Neural progenitor cell (in vitro differentiated cells): ENCODE data around the gene MIA2. TPM values are rescaled to one million over a fixed set of nuclear protein-coding genes. Genes with fewer than 3 reads are reported as not detected.

Experiments
- DNase-seq: peaks from one replicate; pipeline ENCODE4 v3.0.0-alpha.2; 2016; ENCODE audit warnings: low spot score
- H2AFZ ChIP-seq: fragments of 200-600 bp; sonication (generic); replicated peaks from 2 replicates; pipeline ENCODE4 v1.6.1; 2016; ENCODE audit warnings: antibody characterized with exemption
- H3F3A ChIP-seq: fragments of 200-600 bp; sonication (generic); 2 replicates; pipeline ENCODE4 v1.6.1; 2016; ENCODE audit warnings: antibody characterized with exemption, low read depth
- H3K27ac ChIP-seq: fragments of 200-600 bp; sonication (generic); 2 replicates; pipeline ENCODE4 v1.5.1; 2016; ENCODE audit warnings: mild to moderate bottlenecking
- H3K27me3 ChIP-seq: fragments of 200-600 bp; sonication (generic); 2 replicates; pipeline ENCODE4 v1.6.1; 2016; ENCODE audit warnings: mild to moderate bottlenecking, moderate library complexity
- H3K36me3 ChIP-seq: fragments of 200-600 bp; sonication (generic); 2 replicates; pipeline ENCODE4 v1.5.1; 2016
- H3K4me1 ChIP-seq: fragments of 200-600 bp; sonication (generic); 2 replicates; pipeline ENCODE4 v1.6.1; 2016; ENCODE audit warnings: mixed run types
- H3K4me2 ChIP-seq: fragments of 200-600 bp; sonication (generic); 2 replicates; pipeline ENCODE4 v1.6.1; 2016
- H3K4me3 ChIP-seq: fragments of 200-600 bp; sonication (generic); 2 replicates; pipeline ENCODE4 v1.5.1; 2016
- H3K79me2 ChIP-seq: fragments of 200-600 bp; sonication (generic); 2 replicates; pipeline ENCODE4 v1.6.1; 2016; ENCODE audit warnings: low read depth
- H3K9ac ChIP-seq: fragments of 200-600 bp; sonication (generic); 2 replicates; pipeline ENCODE4 v1.6.1; 2016
- H3K9me3 ChIP-seq: fragments of 200-600 bp; sonication (generic); 2 replicates; pipeline ENCODE4 v1.5.1; 2016; ENCODE audit warnings: low read depth
- H4K20me1 ChIP-seq: fragments of 200-600 bp; sonication (generic); 2 replicates; pipeline ENCODE4 v1.6.1; 2016; ENCODE audit warnings: low read depth
- H3K27ac Mint-ChIP-seq: 3 replicates; pipeline ENCODE4 v1.8.0; 2021; ENCODE audit warnings: mixed read lengths
- H3K27me3 Mint-ChIP-seq: 2 replicates; pipeline ENCODE4 v1.8.0; 2022; ENCODE audit warnings: low read depth, mild to moderate bottlenecking, inconsistent platforms, moderate library complexity, mixed read lengths; ENCODE audit not compliant: insufficient read depth
- H3K36me3 Mint-ChIP-seq: 3 replicates; pipeline ENCODE4 v1.8.0; 2021; ENCODE audit warnings: mixed read lengths
- H3K4me1 Mint-ChIP-seq: 3 replicates; pipeline ENCODE4 v1.8.0; 2021; ENCODE audit warnings: mixed read lengths
- H3K4me3 Mint-ChIP-seq: 3 replicates; pipeline ENCODE4 v1.8.0; 2021; ENCODE audit warnings: mild to moderate bottlenecking, moderate library complexity, mixed read lengths
- H3K9me3 Mint-ChIP-seq: 3 replicates; pipeline ENCODE4 v1.8.0; 2020; ENCODE audit warnings: mixed read lengths
- CTCF ChIP-seq: fragments of 200-600 bp; sonication (generic); IDR thresholded peaks from 2 replicates; pipeline ENCODE4 v1.5.1; 2017; ENCODE audit warnings: antibody characterized with exemption, mild to moderate bottlenecking
- EZH2 ChIP-seq: fragments of 200-600 bp; sonication (generic); IDR thresholded peaks from 2 replicates; pipeline ENCODE4 v1.6.1; 2017; ENCODE audit warnings: antibody characterized with exemption, mild to moderate bottlenecking, moderate library complexity
- EZH2phosphoT487 ChIP-seq: fragments of 200-600 bp; sonication (generic); IDR thresholded peaks from 2 replicates; pipeline ENCODE4 v1.6.1; 2017; ENCODE audit warnings: antibody characterized with exemption
- total RNA-seq: library from RNA; depleted of rRNA; stranded (reverse); fragments of >200 nt; gene quantifications from 2 replicates; pipeline ENCODE4 v1.2.3, GENCODE V29; 2015; ENCODE audit warnings: low replicate concordance

Gene MIA2
- total RNA-seq, 1 donor from 2014 or later = 13.0 TPM

- DNase-seq = no peak
- no peak overlapping the region for H3K4me3 Mint-ChIP-seq
- H3K27me3 Mint-ChIP-seq = peaks cover 2% of the 10 kb centered on the region
Measured at GRCh38 chr14:39241637-39242036, 7.9 kb downstream of the MIA2 start.

GRCh38 chr14:39243831-39244230, 10.1 kb downstream of the MIA2 start:
- Mint-ChIP-seq H3K4me3 (no peak overlapping the region), H3K4me1 (no peaks in the 10 kb centered on the region)

More at GRCh38 chr14:39241637-39242036, 7.9 kb downstream of the MIA2 start:
- Histone ChIP-seq H3K27ac (no peak overlapping the region), H3K9ac (no peak overlapping the region), H3K79me2 (no peaks in the 10 kb centered on the region), H3K36me3 (no peaks in the 10 kb centered on the region), H4K20me1 (no peaks in the 10 kb centered on the region), H3K4me1 (no peaks in the 10 kb centered on the region), H3K27me3 (no peaks in the 10 kb centered on the region), H2AFZ (no peak overlapping the region), H3K4me3 (no peak overlapping the region), H3F3A (no peaks in the 10 kb centered on the region), H3K9me3 (no peaks in the 10 kb centered on the region), H3K4me2 (no peak overlapping the region)
- no peaks in the 10 kb centered on the region for H3K4me1 Mint-ChIP-seq
- TF ChIP-seq EZH2phosphoT487 = no peak
- TF ChIP-seq CTCF = no peak
- no peak for TF ChIP-seq EZH2
- H3K36me3 Mint-ChIP-seq = no peaks in the 10 kb centered on the region
- no peak overlapping the region for H3K27ac Mint-ChIP-seq
- no peaks in the 10 kb centered on the region for H3K9me3 Mint-ChIP-seq

DNA sequence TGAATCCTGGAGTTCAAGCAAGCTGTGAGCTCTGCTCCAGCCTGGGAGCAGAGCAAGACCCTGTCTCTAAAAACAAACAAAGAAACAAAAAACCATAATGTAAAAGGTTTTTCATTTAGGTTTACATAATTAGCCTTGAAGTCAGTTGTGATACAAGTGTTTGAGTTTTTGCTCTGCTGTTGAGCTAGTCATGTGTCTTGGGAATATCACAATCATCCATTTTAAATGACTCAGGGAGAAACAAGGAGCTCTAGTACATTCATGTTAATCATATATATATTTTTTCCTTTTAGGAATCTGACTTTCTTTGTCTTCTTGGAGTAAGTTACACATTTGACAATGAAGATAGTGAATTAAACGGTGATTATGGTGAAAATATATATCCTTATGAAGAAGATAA, 12.9 kb downstream of the MIA2 start:
- Mint-ChIP-seq H3K4me1 (no peaks in the 10 kb centered on the region), H3K36me3 (no peaks in the 10 kb centered on the region), H3K9me3 (no peaks in the 10 kb centered on the region), H3K4me3 (no peak overlapping the region), H3K27ac (no peak overlapping the region), H3K27me3 (peaks cover 2% of the 10 kb centered on the region)
- Histone ChIP-seq H3K27ac (no peak overlapping the region), H3K9ac (no peak overlapping the region), H3K79me2 (no peaks in the 10 kb centered on the region), H3K9me3 (no peaks in the 10 kb centered on the region), H3K4me1 (no peaks in the 10 kb centered on the region), H3K36me3 (no peaks in the 10 kb centered on the region), H3K4me3 (no peak overlapping the region), H4K20me1 (no peaks in the 10 kb centered on the region), H3K4me2 (no peak overlapping the region), H2AFZ (no peak overlapping the region), H3F3A (no peaks in the 10 kb centered on the region), H3K27me3 (no peaks in the 10 kb centered on the region)
- TF ChIP-seq EZH2 (no peak), CTCF (no peak), EZH2phosphoT487 (no peak)
- no peak for DNase-seq

More at GRCh38 chr14:39243831-39244230, 10.1 kb downstream of the MIA2 start:
- Mint-ChIP-seq H3K27me3 (peaks cover 2% of the 10 kb centered on the region), H3K9me3 (no peaks in the 10 kb centered on the region), H3K27ac (no peak overlapping the region), H3K36me3 (no peaks in the 10 kb centered on the region)
- Histone ChIP-seq H4K20me1 (no peaks in the 10 kb centered on the region), H3K36me3 (no peaks in the 10 kb centered on the region), H3F3A (no peaks in the 10 kb centered on the region), H2AFZ (no peak overlapping the region), H3K27me3 (no peaks in the 10 kb centered on the region), H3K27ac (no peak overlapping the region), H3K9ac (no peak overlapping the region), H3K4me1 (no peaks in the 10 kb centered on the region), H3K9me3 (no peaks in the 10 kb centered on the region), H3K4me2 (no peak overlapping the region), H3K79me2 (no peaks in the 10 kb centered on the region), H3K4me3 (no peak overlapping the region)
- TF ChIP-seq EZH2 (no peak), CTCF (no peak), EZH2phosphoT487 (no peak)
- DNase-seq = no peak
